CD14-positive monocyte (primary cell): ENCODE data around the gene TXNRD2. TPM values are rescaled to one million over a fixed set of nuclear protein-coding genes. Genes with fewer than 3 reads are reported as not detected.

ENCODE experiments used
- DNase-seq, 3 donors: peaks; one replicate each; pipeline ENCODE4 v3.0.0-alpha.2; 2011 to 2022
- H2AFZ ChIP-seq: 2 replicates; pipeline ENCODE4 v1.6.0; 2012; ENCODE audit warnings: mild to moderate bottlenecking, low read depth, low read length, inconsistent platforms; ENCODE audit not compliant: insufficient read depth, poor library complexity, severe bottlenecking
- H3K27ac ChIP-seq, 2 donors: 1 replicate in 1 of 2; 2 replicates in 1 of 2; pipeline ENCODE4 v1.5.1; 2012 to 2013; ENCODE audit warnings: low read length in 2 of 2, control low read depth in 1 of 2, inconsistent platforms in 1 of 2, low read depth in 1 of 2, mild to moderate bottlenecking in 1 of 2
- H3K27me3 ChIP-seq, 2 donors: one replicate each; pipeline versions ENCODE4 v1.6.0 to v1.6.1; 2011 to 2013; ENCODE audit warnings: low read length in 2 of 2; ENCODE audit not compliant: control insufficient read depth in 2 of 2, insufficient read depth in 2 of 2
- H3K36me3 ChIP-seq, 2 donors: replicated peaks in 1 of 2; 1 replicate in 1 of 2; 2 replicates in 1 of 2; pipeline versions ENCODE4 v1.5.1 to v1.6.1; 2012 to 2013; ENCODE audit warnings: low read length in 2 of 2, control low read depth in 1 of 2, inconsistent platforms in 1 of 2, mild to moderate bottlenecking in 1 of 2; ENCODE audit not compliant: insufficient read depth in 2 of 2, control insufficient read depth in 1 of 2
- H3K4me1 ChIP-seq, 2 donors: 1 replicate in 1 of 2; 2 replicates in 1 of 2; pipeline versions ENCODE4 v1.5.1 to v1.6.1; 2012 to 2013; ENCODE audit warnings: low read length in 2 of 2, control low read depth in 1 of 2, inconsistent platforms in 1 of 2, mild to moderate bottlenecking in 1 of 2, moderate library complexity in 1 of 2; ENCODE audit not compliant: insufficient read depth in 2 of 2, control insufficient read depth in 1 of 2
- H3K4me2 ChIP-seq: replicated peaks from 2 replicates; pipeline ENCODE3; 2012; ENCODE audit warnings: low read length, moderate library complexity, mild to moderate bottlenecking; ENCODE audit not compliant: poor library complexity, severe bottlenecking; ENCODE audit errors: extremely low read depth
- H3K4me3 ChIP-seq, 3 experiments: fragments of 200-600 bp in 1 of 3; sonication (generic) in 1 of 3; replicated peaks in 1 of 3; 1 replicate in 2 of 3; 2 replicates in 1 of 3; pipeline ENCODE4 v1.5.1; 2011 to 2013; ENCODE audit warnings: low read length in 3 of 3, mild to moderate bottlenecking in 3 of 3, control low read depth in 2 of 3, low read depth in 2 of 3, inconsistent platforms in 1 of 3, moderate library complexity in 1 of 3
- H3K79me2 ChIP-seq: 2 replicates; pipeline ENCODE4 v1.6.0; 2012; ENCODE audit warnings: mild to moderate bottlenecking, control low read depth, inconsistent platforms, low read length, moderate library complexity; ENCODE audit not compliant: insufficient read depth
- H3K9ac ChIP-seq: 2 replicates; pipeline ENCODE4 v1.6.0; 2017; ENCODE audit warnings: low read length, mild to moderate bottlenecking; ENCODE audit not compliant: insufficient read depth, poor library complexity, severe bottlenecking
- H3K9me3 ChIP-seq, 2 donors: replicated peaks in 1 of 2; 1 replicate in 1 of 2; 2 replicates in 1 of 2; pipeline versions ENCODE4 v1.5.1 to v1.6.1; 2012 to 2013; ENCODE audit warnings: low read length in 2 of 2, control low read depth in 1 of 2; ENCODE audit not compliant: control insufficient read depth in 1 of 2, insufficient read depth in 1 of 2
- H4K20me1 ChIP-seq: 2 replicates; pipeline ENCODE4 v1.6.0; 2012; ENCODE audit warnings: mild to moderate bottlenecking, low read length, control low read depth, moderate library complexity; ENCODE audit not compliant: insufficient read depth
- H3K27ac Mint-ChIP-seq, 7 donors: one replicate each; pipeline ENCODE4 v1.8.0; 2020; ENCODE audit warnings: mild to moderate bottlenecking in 7 of 7, mixed read lengths in 7 of 7, moderate library complexity in 6 of 7, inconsistent platforms in 2 of 7
- H3K27me3 Mint-ChIP-seq, 3 donors: one replicate each; pipeline ENCODE4 v1.8.0; 2021 to 2022; ENCODE audit warnings: low read depth in 3 of 3, mild to moderate bottlenecking in 3 of 3, mixed read lengths in 3 of 3, moderate library complexity in 3 of 3, inconsistent platforms in 1 of 3
- H3K36me3 Mint-ChIP-seq, 2 donors: one replicate each; pipeline ENCODE4 v1.8.0; 2020; ENCODE audit warnings: mixed read lengths in 2 of 2, inconsistent platforms in 1 of 2, mild to moderate bottlenecking in 1 of 2
- H3K4me1 Mint-ChIP-seq: one replicate; pipeline ENCODE4 v1.8.0; 2020; ENCODE audit warnings: mild to moderate bottlenecking, mixed read lengths
- H3K4me3 Mint-ChIP-seq, 2 donors: one replicate each; pipeline ENCODE4 v1.8.0; 2020; ENCODE audit warnings: mild to moderate bottlenecking in 2 of 2, mixed read lengths in 2 of 2, moderate library complexity in 1 of 2
- H3K9me3 Mint-ChIP-seq, 7 donors: one replicate each; pipeline ENCODE4 v1.8.0; 2020 to 2022; ENCODE audit warnings: mixed read lengths in 7 of 7, mild to moderate bottlenecking in 6 of 7, moderate library complexity in 6 of 7, inconsistent platforms in 2 of 7
- CTCF ChIP-seq: fragments of 200-600 bp; IDR thresholded peaks from one replicate; pipeline ENCODE4 v1.8.0; 2022; ENCODE audit warnings: antibody characterized with exemption, mild to moderate bottlenecking
- WGBS: methylation state at CpG from one replicate; pipeline ENCODE4 v1.1.5; 2013; ENCODE audit warnings: missing lambda C conversion rate; ENCODE audit not compliant: insufficient coverage; 5-methylcytosine and 5-hydroxymethylcytosine counted together
- intact Hi-C, 2 donors: fragments of 100-400 bp; cut with micrococcal nuclease; formaldehyde crosslinking; loops; one replicate each; pipeline versions ENCODE4 v1.15.0 to v1.15.1; 2023
- polyA plus RNA-seq, 3 donors: library from polyadenylated mRNA; depleted of rRNA in 1 of 3; unstranded in 2 of 3; stranded (reverse) in 1 of 3; fragments of 300-500 nt in 2 of 3; fragments of >200 nt in 1 of 3; fragmentation: Illumina TruSeq in 2 of 3; gene quantifications; 1 replicate in 2 of 3; 2 replicates in 1 of 3; pipeline ENCODE4 v1.2.3, GENCODE V29; 2012 to 2021

TXNRD2 gene
- polyA plus RNA-seq, 3 donors: 24.9 to 54.9 (median 30.8) TPM

GRCh38 chr22:19868333-19868732, 73.3 kb downstream of the TXNRD2 start:
- H3K9ac ChIP-seq: no peak overlapping the region
- H2AFZ ChIP-seq: no peak overlapping the region
- H3K4me1 Mint-ChIP-seq: peaks cover 3% of the 10 kb centered on the region
- no peak for DNase-seq
- intact Hi-C loops: no loop called here
- H3K36me3 ChIP-seq: no peaks in the 10 kb centered on the region
- no peak overlapping the region for H3K4me3 Mint-ChIP-seq
- H3K79me2 ChIP-seq: no peaks in the 10 kb centered on the region
- H3K4me2 ChIP-seq: no peak overlapping the region
- H3K9me3 Mint-ChIP-seq: no peaks in the 10 kb centered on the region
- H3K4me1 ChIP-seq: no peaks in the 10 kb centered on the region
- no peaks in the 10 kb centered on the region for H4K20me1 ChIP-seq
- no peaks in the 10 kb centered on the region for H3K9me3 ChIP-seq
- no peaks in the 10 kb centered on the region for H3K36me3 Mint-ChIP-seq
- H3K27me3 ChIP-seq: no peaks in the 10 kb centered on the region
- no peak overlapping the region for H3K27ac ChIP-seq
- no peak overlapping the region for H3K4me3 ChIP-seq
- H3K27ac Mint-ChIP-seq: peak overlapping the region in 1 of 7 donors; percentile 54
- TF ChIP-seq CTCF: no peak
- WGBS: 87% methylated on average over 2 of the region's 3 CpGs
- H3K27me3 Mint-ChIP-seq: peaks cover 0 to 2% (median 0%) of the 10 kb centered on the region in 3 donors

- peaks cover 0 to 2% (median 0%) of the 10 kb centered on the region in 3 donors for H3K27me3 Mint-ChIP-seq
- no peaks in the 10 kb centered on the region for H3K27me3 ChIP-seq
- H3K9me3 ChIP-seq: no peaks in the 10 kb centered on the region
- H3K9me3 Mint-ChIP-seq: no peaks in the 10 kb centered on the region
- no peak overlapping the region for H3K4me3 Mint-ChIP-seq
- H3K36me3 Mint-ChIP-seq: no peaks in the 10 kb centered on the region
- H4K20me1 ChIP-seq: no peaks in the 10 kb centered on the region
- no peak overlapping the region for H3K27ac Mint-ChIP-seq
- H3K36me3 ChIP-seq: no peaks in the 10 kb centered on the region
- no peaks in the 10 kb centered on the region for H3K4me1 ChIP-seq
- H3K4me2 ChIP-seq: no peak overlapping the region
- no peak for DNase-seq
- no peak overlapping the region for H3K9ac ChIP-seq
- intact Hi-C loops: no loop called here
- H3K79me2 ChIP-seq: no peaks in the 10 kb centered on the region
- no peak overlapping the region for H3K4me3 ChIP-seq
- H3K4me1 Mint-ChIP-seq: peaks cover 3% of the 10 kb centered on the region
- no peak overlapping the region for H3K27ac ChIP-seq
- WGBS: no CpG with 5 or more reads among the region's 7 CpGs
- H2AFZ ChIP-seq: no peak overlapping the region
- no peak for TF ChIP-seq CTCF
Measured at GRCh38 chr22:19867617-19868016, 74.0 kb downstream of the TXNRD2 start.
